ENCODE measurements around the gene PRR16. TPM values are rescaled to one million over a fixed set of nuclear protein-coding genes. Genes with fewer than 3 reads are reported as not detected.

The PRR16 gene
- total RNA-seq, 1 experiment from 2014 or later = 5.0 TPM

DNA sequence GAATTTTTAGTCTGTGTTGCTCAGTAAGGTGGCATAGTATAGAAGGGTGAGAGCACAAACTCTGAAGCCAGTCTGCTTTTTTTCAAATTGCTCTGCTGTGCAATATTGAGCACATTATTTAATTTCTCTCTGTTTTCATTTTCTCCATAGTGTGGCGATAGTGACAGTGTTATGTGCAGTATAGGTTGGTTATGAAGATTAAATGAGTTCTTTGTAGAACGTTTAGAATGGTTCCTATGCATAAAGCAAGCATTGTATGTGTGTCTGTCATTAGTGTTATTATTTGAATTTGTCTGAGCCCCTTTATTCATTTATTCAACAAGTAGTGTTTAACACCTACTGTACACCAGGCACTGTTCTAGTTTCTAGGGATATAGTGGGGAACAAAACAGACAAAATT is 9.2 kb downstream of the PRR16 start:
- Histone ChIP-seq H3K79me2 (ENCODE audit: low read depth) (no peaks in the 10 kb centered on the region), H4K20me1 (ENCODE audit: insufficient read depth) (no peaks in the 10 kb centered on the region)
- intact Hi-C loops (cut with micrococcal nuclease; ENCODE audit: unreplicated experiment) = loop anchor here (10.0 kb wide), 1 partner anchor 1471 kb away; no protein-coding TSS in a partner anchor

DNA sequence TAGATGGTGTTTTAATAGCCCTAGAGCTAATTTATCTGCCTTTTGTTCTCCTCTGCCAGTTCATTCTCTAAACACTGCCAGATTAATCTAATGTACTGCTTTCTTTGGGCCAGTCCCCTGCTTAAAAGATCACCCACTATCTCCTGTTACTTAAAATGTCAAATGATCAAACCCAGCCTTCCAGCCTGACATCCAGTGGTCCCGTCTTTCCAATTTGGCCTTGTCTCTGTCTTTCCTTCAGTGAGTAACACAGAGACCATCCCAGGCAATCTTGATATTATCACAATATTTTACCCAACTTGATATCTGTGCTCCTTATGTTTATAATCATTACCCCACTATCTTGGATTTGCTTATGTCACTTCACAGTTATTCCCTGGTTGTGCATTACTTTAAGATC is 12.0 kb downstream of the PRR16 start:
- Histone ChIP-seq H3K9me2 (ENCODE audit: insufficient read depth) (no peaks in the 10 kb centered on the region), H3K4me1 (replicated peaks; ENCODE audit: insufficient read depth) (no peaks in the 10 kb centered on the region), H3K27ac (no peak overlapping the region), H3F3A (ENCODE audit: insufficient read depth, low read depth) (no peaks in the 10 kb centered on the region), H2AFZ (no peak overlapping the region), H4K20me1 (ENCODE audit: insufficient read depth) (no peaks in the 10 kb centered on the region), H3K79me2 (ENCODE audit: low read depth) (no peaks in the 10 kb centered on the region), H3K9me3 (ENCODE audit: insufficient read depth, low read depth) (no peaks in the 10 kb centered on the region), H3K27me3 (ENCODE audit: insufficient read depth, low read depth) (no peaks in the 10 kb centered on the region), H3K4me2 (no peak overlapping the region), H3K4me3 (no peak overlapping the region), H3K36me3 (ENCODE audit: low read depth) (no peaks in the 10 kb centered on the region)
- DNase-seq = no peak
- ChIA-PET POLR2A (ENCODE audit: unreplicated experiment) (no interaction called here), CTCF (no interaction called here)
- intact Hi-C loops (cut with micrococcal nuclease; ENCODE audit: unreplicated experiment) = loop anchor here (10.0 kb wide), 1 partner anchor 1469 kb away; no protein-coding TSS in a partner anchor
- BruUV-seq (replicated peaks) = no TSS peak
- TF ChIP-seq, protein P1, sequence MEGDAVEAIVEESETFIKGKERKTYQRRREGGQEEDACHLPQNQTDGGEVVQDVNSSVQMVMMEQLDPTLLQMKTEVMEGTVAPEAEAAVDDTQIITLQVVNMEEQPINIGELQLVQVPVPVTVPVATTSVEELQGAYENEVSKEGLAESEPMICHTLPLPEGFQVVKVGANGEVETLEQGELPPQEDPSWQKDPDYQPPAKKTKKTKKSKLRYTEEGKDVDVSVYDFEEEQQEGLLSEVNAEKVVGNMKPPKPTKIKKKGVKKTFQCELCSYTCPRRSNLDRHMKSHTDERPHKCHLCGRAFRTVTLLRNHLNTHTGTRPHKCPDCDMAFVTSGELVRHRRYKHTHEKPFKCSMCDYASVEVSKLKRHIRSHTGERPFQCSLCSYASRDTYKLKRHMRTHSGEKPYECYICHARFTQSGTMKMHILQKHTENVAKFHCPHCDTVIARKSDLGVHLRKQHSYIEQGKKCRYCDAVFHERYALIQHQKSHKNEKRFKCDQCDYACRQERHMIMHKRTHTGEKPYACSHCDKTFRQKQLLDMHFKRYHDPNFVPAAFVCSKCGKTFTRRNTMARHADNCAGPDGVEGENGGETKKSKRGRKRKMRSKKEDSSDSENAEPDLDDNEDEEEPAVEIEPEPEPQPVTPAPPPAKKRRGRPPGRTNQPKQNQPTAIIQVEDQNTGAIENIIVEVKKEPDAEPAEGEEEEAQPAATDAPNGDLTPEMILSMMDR (conservative IDR thresholded peaks at IDR 0.05) = no peak
- TF ChIP-seq EZH2 (IDR thresholded peaks at IDR 0.05; ENCODE audit: low read depth) = no peak

More for the DNA sequence above, 9.2 kb downstream of the PRR16 start:
- ChIA-PET POLR2A (ENCODE audit: unreplicated experiment) (no interaction called here), CTCF (no interaction called here)
- H2AFZ ChIP-seq = no peak overlapping the region
- no peaks in the 10 kb centered on the region for H3K36me3 ChIP-seq (ENCODE audit: low read depth)
- DNase-seq = no peak
- H3K27me3 ChIP-seq (ENCODE audit: insufficient read depth, low read depth) = no peaks in the 10 kb centered on the region
- no peaks in the 10 kb centered on the region for H3K9me2 ChIP-seq (ENCODE audit: insufficient read depth)
- no peak for TF ChIP-seq EZH2 (IDR thresholded peaks at IDR 0.05; ENCODE audit: low read depth)
- TF ChIP-seq, protein P1 (conservative IDR thresholded peaks at IDR 0.05) = no peak
- H3F3A ChIP-seq (ENCODE audit: insufficient read depth, low read depth) = no peaks in the 10 kb centered on the region
- H3K4me2 ChIP-seq = no peak overlapping the region
- H3K27ac ChIP-seq = no peak overlapping the region
- no peaks in the 10 kb centered on the region for H3K4me1 ChIP-seq (replicated peaks; ENCODE audit: insufficient read depth)
- BruUV-seq (replicated peaks) = no TSS peak
- no peaks in the 10 kb centered on the region for H3K9me3 ChIP-seq (ENCODE audit: insufficient read depth, low read depth)
- H3K4me3 ChIP-seq = no peak overlapping the region

DNA sequence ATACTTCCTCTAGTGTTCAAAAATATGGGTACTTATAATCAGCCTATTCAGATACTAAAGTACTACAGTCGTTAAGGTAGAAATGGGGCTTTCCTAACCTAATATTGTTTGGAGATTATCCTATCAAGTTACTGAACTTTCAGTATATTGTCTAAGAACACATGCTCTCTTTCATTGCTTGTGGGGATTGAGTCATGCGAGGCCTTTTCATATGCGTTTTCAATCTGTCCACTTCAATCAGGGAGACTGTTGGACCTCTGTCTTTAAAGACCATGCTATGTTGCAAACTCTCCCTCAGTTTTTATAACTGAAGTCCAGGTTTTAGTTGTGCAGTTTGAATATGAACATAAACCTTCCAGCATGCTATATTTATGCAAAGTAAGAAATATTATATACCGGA is 15.0 kb downstream of the PRR16 start:
- ChIA-PET POLR2A (ENCODE audit: unreplicated experiment) (no interaction called here), CTCF (no interaction called here)
- Histone ChIP-seq H3K4me1 (replicated peaks; ENCODE audit: insufficient read depth) (no peaks in the 10 kb centered on the region), H3K36me3 (ENCODE audit: low read depth) (no peaks in the 10 kb centered on the region), H3K27ac (no peak overlapping the region), H3K4me2 (no peak overlapping the region), H4K20me1 (ENCODE audit: insufficient read depth) (no peaks in the 10 kb centered on the region), H3F3A (ENCODE audit: insufficient read depth, low read depth) (no peaks in the 10 kb centered on the region), H3K79me2 (ENCODE audit: low read depth) (no peaks in the 10 kb centered on the region), H3K27me3 (ENCODE audit: insufficient read depth, low read depth) (no peaks in the 10 kb centered on the region), H2AFZ (no peak overlapping the region), H3K9me3 (ENCODE audit: insufficient read depth, low read depth) (no peaks in the 10 kb centered on the region), H3K4me3 (no peak overlapping the region), H3K9me2 (ENCODE audit: insufficient read depth) (no peaks in the 10 kb centered on the region)
- intact Hi-C loops (cut with micrococcal nuclease; ENCODE audit: unreplicated experiment) = loop anchor here (10.0 kb wide), 1 partner anchor 1466 kb away; no protein-coding TSS in a partner anchor
- no peak for DNase-seq
- BruUV-seq (replicated peaks) = no TSS peak
- no peak for TF ChIP-seq EZH2 (IDR thresholded peaks at IDR 0.05; ENCODE audit: low read depth)
- TF ChIP-seq, protein P1 (conservative IDR thresholded peaks at IDR 0.05) = no peak
